Muscle of back (tissue), 10 donors: ENCODE data around the gene NQO1. TPM values are rescaled to one million over a fixed set of nuclear protein-coding genes. Genes with fewer than 3 reads are reported as not detected.

Experiments used
- polyA plus RNA-seq, 10 donors: library from polyadenylated mRNA; unstranded; fragments of 120-200 nt; gene quantifications; one replicate each; pipeline ENCODE4 v1.2.1, GENCODE V29; 2013; ENCODE audit not compliant: insufficient read length in 10 of 10

The NQO1 gene
- polyA plus RNA-seq, 10 donors: 6.5 to 10.4 (median 7.1) TPM

Other genes starting within 250 kb of the NQO1 start
- 10 to 100 TPM; 10.3 to 22.7 (median 15.5) TPM for gene NFAT5, start 160.6 kb downstream of the NQO1 start, polyA plus RNA-seq
- 10 to 100 TPM; 31.7 to 54.7 (median 44.8) TPM for gene NOB1, start 28.4 kb upstream of the NQO1 start, polyA plus RNA-seq
- gene WWP2, start 35.8 kb upstream of the NQO1 start, polyA plus RNA-seq: 10 to 100 TPM; 12.5 to 17.3 (median 15.3) TPM
- 1 to 10 TPM in 2 of 10 donors, under 1 TPM in 8; 0.26 to 1.3 (median 0.71) TPM for gene CLEC18A, start 224.8 kb upstream of the NQO1 start, polyA plus RNA-seq